ENCODE results near the gene FBXO17.

DNA sequence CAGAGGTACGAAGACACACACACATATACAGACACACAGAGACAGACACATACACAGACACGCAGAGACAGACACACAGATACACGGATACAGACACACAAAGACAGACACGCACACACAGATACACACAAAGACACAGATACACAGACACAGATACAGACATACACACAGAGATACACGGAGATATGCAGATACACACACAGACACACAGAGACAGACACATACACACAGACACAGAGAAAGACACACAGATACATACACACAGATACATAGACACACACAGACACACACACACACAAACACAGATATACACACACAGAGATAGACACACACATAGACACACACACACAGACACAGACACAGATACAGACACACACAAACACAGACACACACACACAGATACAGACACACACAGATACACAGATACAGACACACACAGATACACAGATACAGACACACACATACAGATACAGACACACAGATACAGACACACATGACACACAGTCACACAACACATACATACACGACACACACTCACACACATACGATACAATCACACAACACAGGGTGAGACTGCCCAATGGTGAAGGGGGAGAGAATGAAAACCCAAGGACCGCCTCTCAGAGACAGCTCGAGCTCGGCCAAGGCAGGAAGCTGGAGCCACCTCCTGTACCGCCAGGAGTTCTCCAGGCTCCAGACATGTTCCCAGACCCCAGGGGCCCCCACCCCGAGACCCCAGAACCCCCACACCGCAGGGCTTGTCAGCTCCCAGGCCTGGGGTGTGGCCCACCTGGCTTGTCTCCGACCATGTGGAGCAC is 54.7 kb downstream of the FBXO17 start:
- TF ChIP-seq, protein P1, sequence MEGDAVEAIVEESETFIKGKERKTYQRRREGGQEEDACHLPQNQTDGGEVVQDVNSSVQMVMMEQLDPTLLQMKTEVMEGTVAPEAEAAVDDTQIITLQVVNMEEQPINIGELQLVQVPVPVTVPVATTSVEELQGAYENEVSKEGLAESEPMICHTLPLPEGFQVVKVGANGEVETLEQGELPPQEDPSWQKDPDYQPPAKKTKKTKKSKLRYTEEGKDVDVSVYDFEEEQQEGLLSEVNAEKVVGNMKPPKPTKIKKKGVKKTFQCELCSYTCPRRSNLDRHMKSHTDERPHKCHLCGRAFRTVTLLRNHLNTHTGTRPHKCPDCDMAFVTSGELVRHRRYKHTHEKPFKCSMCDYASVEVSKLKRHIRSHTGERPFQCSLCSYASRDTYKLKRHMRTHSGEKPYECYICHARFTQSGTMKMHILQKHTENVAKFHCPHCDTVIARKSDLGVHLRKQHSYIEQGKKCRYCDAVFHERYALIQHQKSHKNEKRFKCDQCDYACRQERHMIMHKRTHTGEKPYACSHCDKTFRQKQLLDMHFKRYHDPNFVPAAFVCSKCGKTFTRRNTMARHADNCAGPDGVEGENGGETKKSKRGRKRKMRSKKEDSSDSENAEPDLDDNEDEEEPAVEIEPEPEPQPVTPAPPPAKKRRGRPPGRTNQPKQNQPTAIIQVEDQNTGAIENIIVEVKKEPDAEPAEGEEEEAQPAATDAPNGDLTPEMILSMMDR (IDR thresholded peaks at IDR 0.05) = no peak
- TF ChIP-seq EP300 (IDR thresholded peaks at IDR 0.05) (no peak), POLR2A (IDR thresholded peaks at IDR 0.05) (no peak), POLR2AphosphoS5 (IDR thresholded peaks at IDR 0.05) (no peak)

Measured in upper lobe of left lung (tissue), 4 donors.